BE2C (cell line): ENCODE measurements around the gene SLC37A3.

Experiments used
- DNase-seq: peaks from one replicate; pipeline ENCODE4 v3.0.0-alpha.2; 2020
- H3K27me3 ChIP-seq: fragments of 250-450 bp; sonication (Bioruptor Pico); 2 replicates; pipeline ENCODE4 v1.5.1; 2020; ENCODE audit warnings: mild to moderate bottlenecking
- H3K36me3 ChIP-seq: fragments of 250-450 bp; sonication (Bioruptor Pico); 2 replicates; pipeline ENCODE4 v1.5.1; 2020; ENCODE audit warnings: mild to moderate bottlenecking
- H3K4me1 ChIP-seq: fragments of 250-450 bp; sonication (Bioruptor Pico); 2 replicates; pipeline ENCODE4 v1.5.1; 2020
- H3K4me3 ChIP-seq: 2 replicates; pipeline ENCODE4 v1.5.1; 2011; ENCODE audit warnings: low read depth, low read length
- H3K9me3 ChIP-seq: fragments of 250-450 bp; sonication (Bioruptor Pico); 2 replicates; pipeline ENCODE4 v1.5.1; 2020
- TF ChIP-seq, protein P1 (sequence below): IDR thresholded peaks from 2 replicates; pipeline ENCODE4 v1.5.1; 2012; ENCODE audit warnings: mild to moderate bottlenecking, low read depth, low read length

Gene SLC37A3

DNA sequence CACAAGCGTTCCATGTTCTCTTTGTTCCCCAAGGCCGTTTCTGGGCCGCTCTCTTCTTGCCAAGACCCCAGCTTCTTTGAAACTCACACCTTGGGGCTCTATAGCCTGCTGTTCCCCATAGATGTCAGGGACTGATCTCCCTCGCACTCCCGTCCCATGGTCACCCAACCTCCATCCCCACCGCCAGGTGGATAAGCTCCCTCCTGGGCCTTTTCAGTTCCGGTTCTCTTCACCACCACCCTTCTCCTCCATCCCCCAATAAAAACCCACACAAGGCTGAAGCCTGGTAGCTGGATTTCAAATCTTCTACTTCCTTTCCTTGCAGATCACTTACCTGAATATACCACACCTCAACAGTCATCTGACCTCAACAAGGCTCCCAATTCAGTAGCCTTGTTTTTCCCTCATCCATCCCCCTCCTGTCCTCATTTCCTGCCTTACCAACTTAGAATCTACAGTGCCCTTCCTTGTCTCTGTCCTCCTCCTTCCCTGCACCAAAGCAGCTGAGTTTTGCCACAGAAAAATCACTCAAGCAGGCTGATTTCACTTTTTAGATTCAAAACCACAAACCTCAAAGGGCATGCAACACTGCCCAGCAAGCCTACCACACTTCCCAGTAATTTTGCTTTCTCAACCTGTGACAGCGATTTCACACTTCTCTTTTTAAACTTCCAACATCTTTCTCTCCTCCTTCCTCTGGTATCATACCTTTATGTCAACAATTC lies 7.7 kb downstream of the SLC37A3 start:
- Histone ChIP-seq H3K9me3 (no peaks in the 10 kb centered on the region), H3K36me3 (no peaks in the 10 kb centered on the region), H3K4me1 (no peaks in the 10 kb centered on the region), H3K4me3 (no peak overlapping the region), H3K27me3 (no peaks in the 10 kb centered on the region; the same call in 1 of the 2 replicates)
- no peak for DNase-seq
- TF ChIP-seq, protein P1, sequence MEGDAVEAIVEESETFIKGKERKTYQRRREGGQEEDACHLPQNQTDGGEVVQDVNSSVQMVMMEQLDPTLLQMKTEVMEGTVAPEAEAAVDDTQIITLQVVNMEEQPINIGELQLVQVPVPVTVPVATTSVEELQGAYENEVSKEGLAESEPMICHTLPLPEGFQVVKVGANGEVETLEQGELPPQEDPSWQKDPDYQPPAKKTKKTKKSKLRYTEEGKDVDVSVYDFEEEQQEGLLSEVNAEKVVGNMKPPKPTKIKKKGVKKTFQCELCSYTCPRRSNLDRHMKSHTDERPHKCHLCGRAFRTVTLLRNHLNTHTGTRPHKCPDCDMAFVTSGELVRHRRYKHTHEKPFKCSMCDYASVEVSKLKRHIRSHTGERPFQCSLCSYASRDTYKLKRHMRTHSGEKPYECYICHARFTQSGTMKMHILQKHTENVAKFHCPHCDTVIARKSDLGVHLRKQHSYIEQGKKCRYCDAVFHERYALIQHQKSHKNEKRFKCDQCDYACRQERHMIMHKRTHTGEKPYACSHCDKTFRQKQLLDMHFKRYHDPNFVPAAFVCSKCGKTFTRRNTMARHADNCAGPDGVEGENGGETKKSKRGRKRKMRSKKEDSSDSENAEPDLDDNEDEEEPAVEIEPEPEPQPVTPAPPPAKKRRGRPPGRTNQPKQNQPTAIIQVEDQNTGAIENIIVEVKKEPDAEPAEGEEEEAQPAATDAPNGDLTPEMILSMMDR, result no peak

DNA sequence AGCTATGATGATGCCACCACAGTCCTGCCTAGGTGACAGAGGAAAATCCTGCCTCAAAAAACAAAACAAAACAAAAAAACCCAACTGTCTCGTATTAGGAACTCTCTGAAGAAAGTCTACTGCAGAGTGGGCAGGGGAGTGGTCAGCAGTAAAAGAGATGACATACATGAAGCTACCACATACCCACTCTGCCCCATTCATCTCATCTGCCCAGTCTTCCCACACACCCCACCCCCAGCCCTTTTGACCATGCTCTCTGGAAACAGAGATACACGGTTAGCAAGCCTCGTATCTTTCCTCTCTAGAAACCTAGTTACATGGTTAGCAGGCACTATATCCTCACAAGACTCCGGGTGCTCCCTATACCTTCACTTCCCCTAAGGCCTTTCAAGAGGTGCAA lies 8.3 kb downstream of the SLC37A3 start:
- no peak for DNase-seq
- no peaks in the 10 kb centered on the region for H3K36me3 ChIP-seq
- TF ChIP-seq, protein P1, result no peak
- no peaks in the 10 kb centered on the region for H3K9me3 ChIP-seq
- H3K4me1 ChIP-seq, result peaks cover 4% of the 10 kb centered on the region; the same call in 1 of the 2 replicates
- no peak overlapping the region for H3K4me3 ChIP-seq
- H3K27me3 ChIP-seq, result no peaks in the 10 kb centered on the region; the same call in 1 of the 2 replicates

DNA sequence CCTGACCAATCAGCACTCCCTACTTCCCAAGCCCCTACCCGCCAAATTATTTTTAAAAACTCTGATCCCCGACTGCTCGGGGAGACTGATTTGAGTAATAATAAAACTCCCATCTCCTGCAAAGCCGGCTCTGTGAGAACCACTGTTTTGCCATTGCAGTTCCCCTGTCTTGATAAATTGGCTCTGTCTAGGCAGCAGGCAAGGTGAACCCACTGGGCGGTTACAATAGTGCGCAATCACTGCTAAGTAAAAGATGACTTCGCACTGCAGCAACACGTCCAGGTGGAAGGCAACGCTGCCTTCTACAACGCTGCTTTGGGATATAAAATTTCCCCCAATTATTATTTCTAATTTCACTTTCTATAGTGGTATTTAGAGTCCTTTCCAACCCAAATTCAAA lies 8.9 kb downstream of the SLC37A3 start:
- H3K27me3 ChIP-seq, result no peaks in the 10 kb centered on the region; the same call in 1 of the 2 replicates
- TF ChIP-seq, protein P1, result no peak
- H3K4me3 ChIP-seq, result no peak overlapping the region
- no peak for DNase-seq
- no peaks in the 10 kb centered on the region for H3K36me3 ChIP-seq
- H3K9me3 ChIP-seq, result no peaks in the 10 kb centered on the region
- peaks cover 4% of the 10 kb centered on the region; the same call in 1 of the 2 replicates for H3K4me1 ChIP-seq

DNA sequence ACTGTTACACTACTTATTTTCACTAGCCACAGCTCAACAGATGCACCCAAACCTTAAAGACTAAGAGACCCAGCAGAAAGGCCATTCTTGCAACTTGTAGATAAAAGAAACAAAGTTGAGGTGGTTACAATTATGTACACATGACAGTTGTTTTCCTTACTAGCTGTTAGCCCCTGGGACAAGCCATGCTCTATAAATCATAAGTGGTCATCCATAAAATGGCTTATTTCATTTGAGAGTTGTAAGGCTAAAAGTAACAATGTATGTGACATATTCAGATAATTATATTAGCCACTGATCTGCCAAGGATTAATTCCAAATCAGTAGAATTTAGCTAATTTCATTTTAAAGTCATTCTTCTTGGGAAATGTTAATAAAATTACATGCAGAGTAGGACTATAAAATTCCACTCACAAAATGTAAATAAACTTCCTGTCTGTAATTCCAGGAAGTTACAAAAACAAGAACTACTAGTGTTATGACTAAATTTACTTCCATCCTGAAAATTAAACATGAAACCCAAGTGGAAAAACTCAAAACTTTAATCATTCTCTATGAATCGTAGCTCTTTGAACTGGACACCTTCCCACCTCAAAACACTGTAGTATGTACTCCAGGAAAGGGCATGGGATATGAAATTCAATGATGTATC lies 13.3 kb downstream of the SLC37A3 start:
- no peaks in the 10 kb centered on the region for H3K9me3 ChIP-seq
- no peak overlapping the region for H3K4me3 ChIP-seq
- TF ChIP-seq, protein P1, result no peak
- no peak for DNase-seq
- H3K4me1 ChIP-seq, result peaks cover 4% of the 10 kb centered on the region; the same call in 1 of the 2 replicates
- H3K36me3 ChIP-seq, result peaks cover 3% of the 10 kb centered on the region
- H3K27me3 ChIP-seq, result no peaks in the 10 kb centered on the region

DNA sequence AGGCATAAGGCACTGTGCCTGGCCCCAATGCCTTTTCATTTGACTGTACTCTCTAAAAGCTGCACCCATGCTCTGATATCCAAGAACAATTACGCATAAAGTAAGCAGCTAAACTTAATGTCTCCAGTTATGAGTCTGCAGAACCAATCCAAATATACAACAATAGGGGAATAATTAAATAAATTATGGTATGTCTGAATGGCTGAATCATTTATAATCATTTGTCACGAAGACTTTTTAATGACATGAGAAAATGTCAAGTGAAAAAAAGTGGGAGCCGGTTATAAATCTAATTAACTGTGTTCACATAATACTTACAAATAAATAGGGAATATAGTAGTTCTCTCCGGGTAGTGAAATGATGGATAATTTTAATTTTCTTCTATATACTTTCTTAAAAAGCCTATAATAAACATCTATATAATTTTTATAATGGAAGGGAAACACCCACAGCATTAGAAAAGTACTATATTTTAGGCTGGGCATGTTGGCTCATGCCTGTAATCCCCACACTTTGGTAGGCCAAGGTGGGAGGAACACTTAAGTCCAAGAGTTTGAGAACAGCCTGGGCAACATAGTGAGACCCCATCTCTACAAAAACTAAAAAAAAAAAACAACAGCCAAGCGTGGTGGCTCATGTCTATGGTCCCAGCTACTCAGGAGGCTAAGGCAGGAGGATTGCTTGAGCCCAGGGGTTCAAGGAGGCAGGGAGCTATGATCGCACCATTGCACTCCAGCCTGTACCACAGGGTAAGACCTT lies 14.2 kb downstream of the SLC37A3 start:
- Histone ChIP-seq H3K4me1 (peaks cover 4% of the 10 kb centered on the region; the same call in 1 of the 2 replicates), H3K9me3 (no peaks in the 10 kb centered on the region), H3K4me3 (no peak overlapping the region), H3K36me3 (peaks cover 9% of the 10 kb centered on the region), H3K27me3 (no peaks in the 10 kb centered on the region)
- DNase-seq, result no peak
- TF ChIP-seq, protein P1, result no peak
